ENCODE data around the gene CYP24A1. TPM values are rescaled to one million over a fixed set of nuclear protein-coding genes. Genes with fewer than 3 reads are reported as not detected.

The CYP24A1 gene
- not detected for total RNA-seq (ENCODE audit: unreplicated experiment)
- long read RNA-seq, result 0 reads

DNA sequence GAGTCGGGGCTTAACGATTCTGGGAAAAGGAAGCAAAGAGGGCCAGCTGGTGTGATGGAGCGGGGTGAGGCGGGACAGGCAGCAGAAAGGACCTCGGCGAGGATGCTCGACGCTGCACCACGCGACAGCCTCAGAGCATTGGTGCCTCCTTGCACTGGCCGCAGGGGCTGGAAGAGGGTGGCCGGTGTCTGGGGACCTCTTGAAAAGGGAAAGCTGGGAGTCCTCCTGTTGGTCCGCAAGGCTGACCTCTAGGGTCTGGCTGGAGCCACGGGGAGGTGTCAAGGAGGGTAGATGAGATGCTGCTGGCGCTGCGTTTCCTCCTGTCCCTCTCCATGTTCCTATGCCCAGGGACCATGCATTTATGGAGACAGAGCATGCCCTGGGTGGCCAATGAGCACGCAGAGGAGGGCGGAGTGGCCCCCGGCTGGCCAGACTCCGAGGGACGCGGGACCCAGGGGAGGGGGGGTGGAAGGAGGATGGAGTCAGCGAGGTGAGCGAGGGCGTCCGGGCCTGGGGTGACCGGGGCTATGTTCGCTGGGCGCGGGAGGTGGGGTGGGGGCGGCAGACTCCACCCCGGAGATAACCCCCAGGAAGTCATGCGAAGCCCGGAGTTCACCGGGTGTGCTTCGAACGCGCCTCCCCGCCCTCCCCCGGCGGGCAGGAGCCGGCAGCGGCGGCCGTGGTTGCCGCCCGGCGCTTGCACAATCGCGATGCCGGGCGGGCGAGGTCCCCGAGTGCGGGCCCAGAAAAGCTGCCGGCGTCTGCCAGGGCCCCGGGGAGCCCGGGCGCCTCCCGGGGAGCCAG, at the start of gene CYP24A1:
Gene CYP24A1 (minus strand): TSS at position 334 of the 804 bp plus-strand sequence. CDS start 407 bp downstream, outside the sequence.
- Mint-ChIP-seq H3K4me3 (ENCODE audit: unreplicated experiment) (peak within 1 kb of the TSS; percentile 89), H3K4me1 (ENCODE audit: low read depth, unreplicated experiment) (peaks cover 8% of the 10 kb centered on the region), H3K36me3 (ENCODE audit: unreplicated experiment) (no peaks in the 10 kb centered on the region), H3K9me3 (ENCODE audit: unreplicated experiment) (peaks cover 4% of the 10 kb centered on the region), H3K27ac (ENCODE audit: unreplicated experiment) (no peak within 1 kb of the TSS), H3K27me3 (ENCODE audit: unreplicated experiment) (peaks cover 15% of the 10 kb centered on the region)
- TF ChIP-seq, protein P1, sequence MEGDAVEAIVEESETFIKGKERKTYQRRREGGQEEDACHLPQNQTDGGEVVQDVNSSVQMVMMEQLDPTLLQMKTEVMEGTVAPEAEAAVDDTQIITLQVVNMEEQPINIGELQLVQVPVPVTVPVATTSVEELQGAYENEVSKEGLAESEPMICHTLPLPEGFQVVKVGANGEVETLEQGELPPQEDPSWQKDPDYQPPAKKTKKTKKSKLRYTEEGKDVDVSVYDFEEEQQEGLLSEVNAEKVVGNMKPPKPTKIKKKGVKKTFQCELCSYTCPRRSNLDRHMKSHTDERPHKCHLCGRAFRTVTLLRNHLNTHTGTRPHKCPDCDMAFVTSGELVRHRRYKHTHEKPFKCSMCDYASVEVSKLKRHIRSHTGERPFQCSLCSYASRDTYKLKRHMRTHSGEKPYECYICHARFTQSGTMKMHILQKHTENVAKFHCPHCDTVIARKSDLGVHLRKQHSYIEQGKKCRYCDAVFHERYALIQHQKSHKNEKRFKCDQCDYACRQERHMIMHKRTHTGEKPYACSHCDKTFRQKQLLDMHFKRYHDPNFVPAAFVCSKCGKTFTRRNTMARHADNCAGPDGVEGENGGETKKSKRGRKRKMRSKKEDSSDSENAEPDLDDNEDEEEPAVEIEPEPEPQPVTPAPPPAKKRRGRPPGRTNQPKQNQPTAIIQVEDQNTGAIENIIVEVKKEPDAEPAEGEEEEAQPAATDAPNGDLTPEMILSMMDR (IDR thresholded peaks at IDR 0.05; ENCODE audit: partially characterized antibody, unreplicated experiment), result no peak
- peak; percentile 44 for DNase-seq

DNA sequence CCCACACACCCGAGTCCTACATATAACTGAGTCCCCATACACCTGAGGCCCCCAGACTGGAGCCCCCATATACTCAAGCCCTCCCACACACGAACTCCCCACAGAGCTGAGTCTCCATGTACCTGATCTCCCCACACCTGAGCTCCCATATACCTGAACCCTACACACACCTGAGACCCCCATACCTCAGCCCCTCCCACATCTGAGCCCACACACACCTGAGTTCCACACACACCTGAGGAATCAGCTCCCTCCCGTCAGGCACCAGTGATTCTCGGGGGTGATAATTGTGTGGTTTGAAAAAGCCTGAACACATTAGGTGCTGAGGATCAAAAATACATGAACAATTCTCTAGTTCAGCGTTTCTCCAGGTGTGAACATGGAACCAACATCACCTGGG, 49.5 kb upstream of the CYP24A1 start:
- Mint-ChIP-seq H3K27me3 (ENCODE audit: unreplicated experiment) (peaks cover 4% of the 10 kb centered on the region), H3K27ac (ENCODE audit: unreplicated experiment) (no peak overlapping the region), H3K9me3 (ENCODE audit: unreplicated experiment) (peaks cover 3% of the 10 kb centered on the region), H3K4me1 (ENCODE audit: low read depth, unreplicated experiment) (peaks cover 5% of the 10 kb centered on the region), H3K36me3 (ENCODE audit: unreplicated experiment) (no peaks in the 10 kb centered on the region), H3K4me3 (ENCODE audit: unreplicated experiment) (no peak overlapping the region)
- no peak for DNase-seq
- TF ChIP-seq, protein P1 (IDR thresholded peaks at IDR 0.05; ENCODE audit: partially characterized antibody, unreplicated experiment), result no peak

DNA sequence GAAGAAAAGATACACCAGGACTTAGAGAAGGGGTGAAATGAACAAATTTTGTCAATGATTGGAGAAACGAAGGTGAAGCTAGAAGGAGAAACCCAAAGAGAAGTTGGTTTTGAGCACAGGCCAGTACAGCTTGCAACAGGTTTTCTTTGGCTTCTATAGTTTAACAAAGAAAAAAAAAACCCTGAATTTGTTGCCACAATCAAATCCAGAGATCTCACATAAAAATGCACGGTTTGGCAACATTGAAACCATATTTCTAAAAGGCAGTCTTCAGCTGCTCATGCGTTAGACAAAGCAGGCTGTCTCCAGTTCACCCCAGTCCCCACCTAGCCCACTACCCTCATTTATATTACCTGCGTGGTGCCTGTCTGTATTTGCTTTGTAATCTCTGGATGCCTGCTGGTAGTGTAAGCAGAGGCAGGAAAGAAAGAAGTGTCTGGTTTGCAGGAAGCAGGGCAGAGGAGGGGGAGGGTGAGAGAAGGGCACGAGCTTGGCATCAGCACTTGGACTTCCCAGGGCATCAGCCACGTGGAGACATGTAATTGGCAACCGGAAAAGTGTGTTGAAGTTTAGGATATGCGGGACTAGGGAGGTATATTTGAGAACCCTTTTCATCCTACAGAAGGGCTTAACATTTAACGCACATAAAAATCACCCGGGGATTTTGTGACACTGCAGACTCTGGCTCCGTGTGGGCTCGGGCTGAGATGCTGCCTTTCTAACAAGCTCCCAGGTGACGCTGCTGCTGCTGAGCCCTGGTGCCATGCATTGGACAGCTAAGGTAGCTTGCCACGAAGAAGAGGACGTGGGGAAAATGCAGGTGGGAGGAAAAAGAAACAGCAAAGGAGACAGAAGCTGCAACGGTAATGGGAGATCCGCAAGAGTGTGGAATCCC, 48.5 kb upstream of the CYP24A1 start:
- Mint-ChIP-seq H3K4me1 (ENCODE audit: low read depth, unreplicated experiment) (peaks cover 5% of the 10 kb centered on the region), H3K36me3 (ENCODE audit: unreplicated experiment) (no peaks in the 10 kb centered on the region), H3K4me3 (ENCODE audit: unreplicated experiment) (no peak overlapping the region), H3K27ac (ENCODE audit: unreplicated experiment) (no peak overlapping the region), H3K27me3 (ENCODE audit: unreplicated experiment) (peaks cover 4% of the 10 kb centered on the region), H3K9me3 (ENCODE audit: unreplicated experiment) (peaks cover 5% of the 10 kb centered on the region)
- DNase-seq, result no peak
- TF ChIP-seq, protein P1 (IDR thresholded peaks at IDR 0.05; ENCODE audit: partially characterized antibody, unreplicated experiment), result no peak

DNA sequence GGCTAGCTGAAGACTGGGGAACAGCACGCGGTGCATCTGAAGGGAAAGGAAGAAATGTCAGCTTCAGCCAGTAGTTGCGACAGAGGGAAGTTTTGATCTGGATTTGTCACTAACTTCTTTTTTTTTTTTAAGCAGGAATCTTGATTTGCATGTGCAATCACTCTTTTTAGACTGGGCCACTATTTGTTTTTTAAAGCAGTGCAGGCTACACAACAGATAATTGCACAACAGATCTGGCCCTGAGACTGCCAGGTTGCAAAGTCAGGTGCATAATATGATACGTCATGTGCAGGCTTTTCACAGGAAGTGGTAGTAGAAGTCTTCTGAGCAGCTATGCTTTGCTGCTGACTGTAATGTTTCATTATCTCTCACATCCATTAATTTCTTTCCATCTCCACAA, 47.6 kb upstream of the CYP24A1 start:
- H3K36me3 Mint-ChIP-seq (ENCODE audit: unreplicated experiment), result no peaks in the 10 kb centered on the region
- no peak overlapping the region for H3K27ac Mint-ChIP-seq (ENCODE audit: unreplicated experiment)
- peaks cover 5% of the 10 kb centered on the region for H3K4me1 Mint-ChIP-seq (ENCODE audit: low read depth, unreplicated experiment)
- H3K27me3 Mint-ChIP-seq (ENCODE audit: unreplicated experiment), result peaks cover 4% of the 10 kb centered on the region
- TF ChIP-seq, protein P1 (IDR thresholded peaks at IDR 0.05; ENCODE audit: partially characterized antibody, unreplicated experiment), result no peak
- H3K4me3 Mint-ChIP-seq (ENCODE audit: unreplicated experiment), result no peak overlapping the region
- no peak for DNase-seq
- peaks cover 6% of the 10 kb centered on the region for H3K9me3 Mint-ChIP-seq (ENCODE audit: unreplicated experiment)

Data from glutamatergic neuron (in vitro differentiated cells).